ENCODE data around the gene GANC.

Gene GANC

DNA sequence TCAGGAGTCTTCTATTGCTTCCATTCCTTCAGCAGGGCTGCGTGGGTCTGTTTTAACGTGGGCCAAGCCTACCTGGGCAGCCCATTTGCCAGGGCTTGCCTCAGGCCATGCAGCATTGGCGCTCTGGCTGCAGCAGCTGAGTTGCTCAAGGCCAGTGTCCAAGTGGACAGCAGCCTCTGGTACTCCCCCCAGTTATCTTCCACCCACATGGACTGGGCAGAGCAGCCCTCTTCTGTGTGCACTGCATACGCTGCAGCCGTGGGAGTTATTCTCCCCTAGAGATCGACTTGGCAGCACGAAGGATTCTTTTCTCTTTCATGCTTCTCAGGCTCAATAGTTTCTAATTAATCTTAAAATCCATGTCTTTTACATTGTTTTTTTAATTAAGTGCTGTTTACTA is 79.4 kb downstream of the GANC start:
- DNase-seq = no peak

DNA sequence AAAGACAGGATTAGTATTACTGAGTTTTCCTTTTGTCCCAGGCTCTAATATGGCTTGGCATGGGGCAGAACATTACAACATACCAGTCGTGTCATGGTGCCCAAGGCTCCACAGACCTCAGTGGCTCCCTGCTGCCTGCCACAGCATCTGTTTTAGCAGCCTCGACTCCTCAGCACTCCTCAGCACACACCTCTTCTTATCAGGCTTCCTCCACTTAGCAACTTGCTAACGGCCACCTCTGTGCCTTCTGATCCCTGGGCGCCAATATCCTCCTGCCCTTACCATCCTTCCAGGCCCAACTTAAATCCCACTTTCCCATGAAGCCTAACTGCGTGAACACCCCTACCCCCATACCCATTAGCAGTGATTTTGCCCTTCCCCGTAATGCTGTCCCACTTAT is 80.1 kb downstream of the GANC start:
- no peak for DNase-seq

DNA sequence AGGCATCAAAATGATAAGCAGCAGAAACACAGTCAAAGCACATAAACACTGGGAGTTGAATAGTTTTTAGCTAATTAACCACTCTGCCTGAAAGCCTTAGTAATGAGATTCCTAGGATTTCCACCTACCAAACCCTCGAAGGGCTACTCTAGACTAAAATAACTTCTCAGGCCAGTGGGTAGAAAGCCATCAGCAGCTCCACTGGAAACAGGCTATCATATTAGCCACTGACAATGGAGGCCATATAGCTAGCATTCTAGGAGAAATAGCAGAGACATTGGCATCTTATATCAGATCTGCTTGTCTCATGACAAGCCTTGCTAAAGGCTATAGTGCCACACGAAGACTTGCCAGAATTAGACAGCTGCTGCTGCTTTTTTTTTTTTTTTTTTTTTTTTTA is 81.8 kb downstream of the GANC start:
- DNase-seq = no peak

DNA sequence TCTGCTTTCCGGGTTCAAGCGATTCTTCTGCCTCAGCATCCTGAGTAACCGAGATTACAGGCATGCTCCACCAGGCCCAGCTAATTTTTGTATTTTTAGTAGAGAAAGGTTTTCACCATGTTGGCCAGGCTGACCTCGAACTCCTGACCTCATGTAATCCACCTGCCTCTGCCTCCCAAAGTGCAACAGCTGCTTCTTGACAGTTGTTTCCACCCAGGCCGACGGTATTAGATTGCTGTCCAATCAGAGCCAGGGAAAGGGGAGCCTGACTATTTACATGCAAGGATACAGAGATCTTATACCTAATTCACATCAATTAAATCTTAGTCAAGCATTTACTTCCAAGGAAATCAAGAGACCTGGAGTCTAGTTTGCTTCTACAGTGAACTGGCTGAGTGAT is 82.3 kb downstream of the GANC start:
- DNase-seq = no peak

DNA sequence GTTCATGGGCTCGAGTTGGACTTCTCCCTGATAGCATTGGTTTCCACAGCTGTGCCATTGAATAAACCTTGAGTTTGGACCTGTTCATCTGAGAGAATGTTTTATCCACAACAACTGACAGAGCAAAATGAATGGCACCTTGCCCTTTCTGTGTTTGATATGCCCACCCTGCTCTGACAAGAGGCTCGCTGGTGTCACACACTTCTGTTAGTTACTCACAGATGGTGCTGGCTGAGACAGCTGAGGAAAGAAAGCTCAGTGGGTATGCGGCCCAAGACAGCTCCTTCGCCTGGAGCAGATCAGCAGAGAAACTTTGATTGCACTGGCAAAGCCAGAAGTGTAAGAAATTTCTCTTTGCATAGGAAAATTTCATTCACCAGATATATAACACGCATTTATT is 83.8 kb downstream of the GANC start:
- DNase-seq = no peak

DNA sequence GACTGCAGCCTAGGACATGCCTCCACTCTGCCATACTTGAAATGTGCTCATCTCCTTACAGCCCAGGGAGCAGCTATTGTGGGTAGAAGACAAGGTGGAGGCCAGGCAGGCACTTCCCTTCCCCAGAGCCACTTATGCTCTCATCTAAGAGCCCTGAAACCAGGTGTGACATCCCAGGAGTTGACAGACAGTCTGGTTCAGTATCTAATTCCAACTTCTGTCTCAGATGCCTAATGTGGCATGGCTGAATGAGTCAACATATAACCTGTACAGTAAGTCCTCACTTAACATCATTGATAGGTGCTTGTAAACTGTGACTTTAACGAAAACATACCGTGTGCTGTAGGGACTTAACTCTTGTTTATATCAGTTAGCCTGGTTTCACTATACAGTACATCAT is 85.1 kb downstream of the GANC start:
- no peak for DNase-seq

DNA sequence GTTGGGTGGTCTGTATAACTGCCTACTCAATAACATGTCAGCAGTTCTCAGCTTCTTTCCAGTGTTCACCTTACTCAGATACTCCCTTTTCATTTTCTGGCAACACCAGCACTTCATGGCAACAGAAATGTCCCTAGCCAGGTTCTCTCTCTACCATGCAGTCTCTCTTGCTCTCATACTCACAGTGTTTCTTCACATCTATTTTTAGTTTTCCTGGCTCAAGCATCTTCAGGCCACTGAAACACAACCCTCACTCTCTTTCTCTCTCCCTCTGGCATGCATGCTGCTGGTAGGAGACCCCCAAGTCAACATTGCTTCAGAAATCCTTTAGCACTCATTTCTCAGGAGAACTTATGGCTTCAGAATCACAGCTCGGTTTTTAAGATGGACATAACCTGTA is 86.2 kb downstream of the GANC start, which contains the start of gene CAPN3:
CAPN3 (plus strand) TSS at position 253 of the 400 bp plus-strand sequence. CDS start 305 bp downstream, outside the sequence.
- DNase-seq = no peak

DNA sequence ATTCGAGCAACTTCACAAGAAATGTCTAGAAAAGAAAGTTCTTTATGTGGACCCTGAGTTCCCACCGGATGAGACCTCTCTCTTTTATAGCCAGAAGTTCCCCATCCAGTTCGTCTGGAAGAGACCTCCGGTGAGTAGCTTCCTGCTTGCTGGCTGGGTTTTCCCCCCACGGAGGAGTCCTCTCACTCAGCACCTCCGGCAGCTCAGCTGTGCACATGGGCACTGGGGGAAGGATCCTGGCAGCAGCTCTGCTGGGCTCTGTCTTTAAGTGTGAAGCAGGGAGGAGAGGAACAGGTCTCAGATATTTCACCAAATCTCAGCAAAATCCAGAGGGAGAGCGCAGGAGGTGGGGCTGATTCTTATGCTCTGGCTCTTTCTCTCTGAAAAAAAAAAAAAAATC is 87.0 kb downstream of the GANC start:
- DNase-seq = no peak

DNA sequence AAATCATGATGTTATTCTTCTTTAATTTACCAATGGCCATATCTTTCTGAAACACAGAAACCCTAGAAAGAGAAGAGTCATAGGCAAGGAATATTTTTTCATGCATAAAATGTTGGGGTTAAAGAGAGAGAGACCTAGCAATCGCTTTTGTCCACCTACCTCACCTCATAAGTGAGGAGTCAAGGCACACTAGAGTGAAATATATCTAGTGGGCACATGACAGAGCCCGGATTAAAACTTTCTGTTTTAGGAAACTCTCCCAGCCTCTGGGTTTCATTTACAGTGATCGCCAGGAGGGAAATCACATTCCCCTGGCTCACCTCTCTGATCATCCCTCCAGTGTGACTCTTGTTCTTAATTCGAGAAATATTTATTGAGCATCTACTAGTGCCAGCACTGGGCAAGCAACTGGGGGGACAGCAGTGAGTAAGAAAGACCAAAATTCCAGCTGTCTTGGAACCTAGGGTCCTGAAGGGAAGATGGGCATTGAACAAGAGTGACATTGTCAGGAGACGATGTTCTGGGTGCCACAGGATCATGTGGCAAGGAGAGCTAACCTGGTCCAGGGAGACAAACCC is 87.6 kb downstream of the GANC start:
- DNase-seq = no peak

DNA sequence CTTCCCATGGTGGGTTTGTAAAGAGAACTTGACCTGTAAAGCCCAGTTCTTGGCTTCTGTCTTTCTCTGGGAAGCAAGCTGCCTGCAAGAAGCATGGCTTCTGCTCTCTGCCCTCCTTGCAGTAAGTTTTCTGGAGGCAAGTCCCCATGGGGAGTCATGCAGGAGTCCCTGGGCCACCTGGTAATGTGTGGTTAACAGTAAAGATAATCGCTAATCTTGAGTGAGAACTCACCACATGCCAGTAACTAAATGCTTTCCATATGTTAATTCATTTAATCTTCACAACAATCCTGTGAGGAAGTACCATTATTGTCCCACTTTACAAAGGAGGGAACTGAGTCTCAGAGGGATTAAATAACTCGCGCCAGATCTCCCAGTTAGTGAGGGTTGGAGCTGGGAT is 90.5 kb downstream of the GANC start:
- no peak for DNase-seq

DNA sequence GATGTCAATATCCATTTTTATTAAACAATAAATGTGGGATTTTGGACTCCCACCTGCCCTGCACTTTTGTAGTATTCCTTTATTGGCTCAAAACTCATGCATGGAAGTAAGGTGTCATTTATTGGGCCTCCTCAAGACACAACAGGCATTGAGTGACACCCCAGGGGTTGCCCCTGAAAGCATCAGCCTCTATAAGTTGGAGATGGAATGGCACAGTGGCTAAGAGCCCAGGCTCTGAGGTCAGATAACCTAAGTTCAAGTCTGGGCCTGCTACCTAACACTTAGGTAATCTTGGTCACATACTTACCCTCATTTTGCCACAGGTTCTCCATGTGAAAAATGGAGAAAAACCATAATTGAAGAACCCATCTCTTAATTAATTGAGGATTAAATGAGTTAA is 90.9 kb downstream of the GANC start:
- no peak for DNase-seq

DNA sequence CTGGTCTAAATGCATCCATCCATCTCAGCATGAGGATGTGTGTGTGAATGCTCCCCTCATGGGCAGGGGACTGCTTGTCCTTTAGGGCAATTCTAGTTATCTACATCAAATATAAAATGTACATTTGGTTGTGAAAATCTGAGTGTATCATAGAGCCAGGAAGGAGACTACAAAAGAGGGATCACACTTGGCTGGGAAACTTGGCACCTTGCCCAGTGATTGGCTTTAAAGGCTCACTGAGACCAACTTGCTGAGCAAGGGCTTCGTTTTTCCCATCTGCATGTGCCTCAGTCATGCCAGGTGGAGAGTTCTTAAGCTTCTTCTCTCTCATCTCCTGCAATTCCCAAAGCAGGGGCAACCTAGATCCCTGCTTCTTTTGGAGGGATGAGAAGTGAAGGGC is 91.5 kb downstream of the GANC start:
- DNase-seq = no peak

DNA sequence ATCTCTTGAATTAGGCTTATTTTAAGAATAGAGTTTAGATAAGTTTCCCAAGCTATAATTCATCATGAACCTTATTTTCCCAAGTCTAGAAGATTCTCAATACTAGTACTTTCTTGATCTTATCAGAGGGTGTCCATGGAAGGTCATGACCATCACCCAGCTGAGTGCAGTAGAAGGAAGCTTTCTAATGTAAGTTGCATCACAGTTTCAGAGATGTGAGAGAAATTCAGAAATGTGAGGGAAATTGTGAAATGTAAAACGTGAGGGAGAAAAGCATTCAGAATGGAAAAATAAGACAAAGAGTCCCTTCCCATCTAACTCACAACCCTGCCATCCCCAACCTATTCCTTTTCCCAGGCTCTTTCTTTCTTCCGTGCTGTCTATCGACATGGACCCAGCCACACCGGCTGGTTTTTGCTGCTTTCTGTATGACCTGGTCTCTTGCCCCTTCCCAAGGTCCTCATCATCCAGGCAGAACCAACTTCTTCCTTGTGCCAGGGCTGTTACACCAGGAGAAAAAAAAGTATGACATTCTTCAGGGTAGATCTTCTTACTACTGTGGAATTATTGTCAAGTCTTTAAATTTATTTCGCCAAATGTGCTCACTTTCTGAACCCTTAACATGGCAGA is 93.0 kb downstream of the GANC start:
- DNase-seq = no peak

DNA sequence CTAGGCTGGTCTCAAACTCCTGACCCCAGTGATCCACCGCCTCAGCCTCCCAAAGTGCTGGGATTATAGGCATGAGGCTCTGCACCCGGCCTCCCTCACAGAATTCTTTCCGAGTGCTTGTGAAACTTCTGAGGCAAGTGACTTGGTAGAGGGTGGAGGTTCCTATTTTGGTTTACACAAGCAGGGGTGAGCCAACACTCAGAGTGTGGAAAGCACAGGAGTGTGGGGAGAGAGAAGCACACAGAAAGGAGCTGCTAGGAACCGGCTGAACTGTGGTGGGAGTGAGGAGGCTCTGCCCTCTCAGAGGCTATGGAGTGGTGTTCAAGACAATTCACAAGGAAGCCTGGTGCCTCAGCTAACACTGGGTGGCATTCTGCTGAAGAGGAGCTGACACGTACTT is 94.0 kb downstream of the GANC start:
- no peak for DNase-seq

DNA sequence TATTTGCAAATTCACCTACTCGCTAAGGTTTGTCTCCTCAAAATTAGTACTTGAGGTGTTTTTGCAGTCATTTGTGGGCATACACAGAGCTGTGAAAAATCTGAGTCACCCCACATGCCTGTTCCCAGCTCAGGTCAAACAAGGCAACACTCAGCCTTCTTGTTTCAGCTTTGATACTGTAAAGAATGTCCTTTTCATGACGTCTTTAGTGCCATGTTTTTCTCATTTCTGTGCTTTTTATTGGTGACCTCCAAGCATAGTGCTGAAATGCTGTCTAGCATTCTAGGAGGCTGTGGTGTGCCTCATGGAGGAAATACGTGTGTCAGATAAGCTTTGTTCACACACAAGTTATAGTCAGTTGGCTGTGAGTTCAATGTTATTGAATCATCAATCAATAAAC is 95.1 kb downstream of the GANC start:
- no peak for DNase-seq

DNA sequence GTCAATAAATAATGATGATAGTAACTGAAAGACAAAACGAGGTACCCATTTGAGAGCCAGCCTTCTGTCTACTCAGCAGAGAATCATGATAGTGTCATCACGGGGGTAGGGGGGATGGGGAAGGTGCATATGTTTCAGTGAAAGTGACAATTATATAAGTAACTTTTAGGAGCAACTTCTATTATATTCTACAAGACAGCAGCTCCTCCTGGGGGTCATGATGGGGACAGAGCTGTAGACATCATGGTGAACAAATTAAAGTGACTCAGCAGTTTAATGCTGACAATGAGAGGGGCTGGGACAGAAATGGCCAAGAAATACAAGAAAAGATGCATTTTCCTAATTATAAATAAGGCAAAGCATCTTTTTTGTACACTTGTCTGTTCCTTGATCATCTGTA is 98.1 kb downstream of the GANC start:
- no peak for DNase-seq

DNA sequence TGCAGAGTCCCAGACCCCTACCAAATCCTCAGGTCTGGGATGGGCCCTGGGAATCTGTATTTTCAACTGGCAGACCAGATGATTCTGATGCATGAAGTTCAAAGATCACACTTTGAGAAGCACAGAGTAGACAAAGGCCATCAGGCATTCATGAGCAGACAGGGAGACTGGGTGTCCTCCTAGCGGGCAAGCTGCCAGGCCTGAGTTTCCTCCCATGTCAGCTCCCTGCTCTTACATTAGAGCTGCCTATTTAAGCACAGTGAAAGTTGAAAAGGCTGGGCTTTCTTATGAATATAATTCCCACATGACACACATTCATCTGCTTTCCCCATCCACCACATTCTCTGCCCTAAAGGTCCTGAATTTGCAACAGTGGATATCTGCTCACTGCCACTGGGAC is 100.3 kb downstream of the GANC start:
- DNase-seq = no peak

DNA sequence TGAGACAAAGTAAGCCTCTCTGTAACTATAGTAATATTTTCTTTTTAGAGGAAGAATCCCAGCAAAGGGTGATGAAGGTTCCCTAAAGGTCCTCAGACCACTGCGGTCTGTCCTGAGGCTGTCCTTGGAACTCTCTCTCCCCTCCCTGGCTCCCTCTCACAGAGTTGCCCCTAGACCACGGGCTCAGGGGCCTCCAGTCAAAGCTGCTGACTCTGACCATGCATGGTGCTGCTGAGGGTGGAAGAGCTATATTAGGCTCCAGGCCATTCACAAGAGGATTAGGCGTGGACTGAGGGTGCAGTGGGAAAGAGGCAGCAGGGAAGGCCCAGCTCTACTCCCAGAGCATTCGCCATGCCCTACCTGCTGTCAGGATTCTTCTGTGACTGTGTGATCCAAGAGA is 100.9 kb downstream of the GANC start:
- DNase-seq = no peak

DNA sequence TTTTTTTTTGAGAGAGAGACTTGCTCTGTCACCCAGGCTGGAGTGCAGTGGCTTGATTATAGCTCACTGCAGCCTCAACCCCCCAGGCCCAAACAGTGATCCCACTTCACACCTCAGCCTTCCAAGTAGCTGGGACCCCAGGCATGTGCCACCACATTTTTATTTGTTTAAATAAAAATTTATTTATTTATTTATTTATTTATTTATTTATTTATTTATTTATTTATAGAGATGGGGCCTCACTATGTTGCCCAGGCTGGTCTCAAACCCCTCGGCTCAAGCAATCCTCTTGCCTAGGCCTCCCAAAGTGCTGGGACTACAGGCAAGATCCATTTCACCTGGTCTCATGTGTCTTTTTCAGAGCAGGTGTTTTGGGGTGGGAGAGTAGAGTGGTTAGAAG is 101.8 kb downstream of the GANC start:
- DNase-seq = no peak

DNA sequence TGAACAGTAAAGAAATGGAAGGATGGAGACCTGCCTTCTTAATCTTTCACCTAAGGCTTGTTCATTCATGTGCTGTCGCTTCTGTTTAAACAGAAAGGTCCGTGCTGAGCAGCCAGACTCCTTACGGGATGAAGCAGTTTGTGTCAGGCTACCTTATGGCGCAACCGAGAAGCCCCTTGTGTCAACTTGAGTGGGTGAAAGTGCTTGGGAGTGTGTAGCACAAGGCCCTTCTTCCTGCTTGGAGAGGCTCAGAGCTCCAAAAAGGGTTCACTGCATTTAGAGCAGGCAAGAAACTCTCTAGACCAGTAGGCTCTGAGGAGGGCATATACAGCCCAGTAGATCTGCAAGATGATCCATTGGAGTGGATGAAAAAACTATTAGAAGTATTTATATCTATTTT is 102.3 kb downstream of the GANC start:
- DNase-seq = no peak

DNA sequence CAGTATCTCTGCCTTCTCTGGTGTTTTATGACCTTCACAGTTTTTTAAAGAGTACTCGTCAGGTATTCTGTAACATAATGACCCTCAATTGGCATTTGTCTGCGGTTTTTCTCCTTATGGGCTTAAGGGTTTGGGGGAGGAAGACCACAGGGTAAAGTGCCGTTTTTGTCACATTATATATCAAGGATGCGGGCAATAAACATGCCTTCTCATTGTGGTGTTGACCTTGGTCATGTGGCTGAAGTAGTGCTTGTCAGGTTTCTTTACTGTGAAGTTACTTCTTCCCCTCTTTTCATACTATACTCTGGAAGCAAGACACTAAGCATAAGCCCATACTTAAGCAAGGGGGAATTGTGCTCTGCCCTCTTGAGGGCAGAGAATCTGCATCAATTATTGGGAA is 102.9 kb downstream of the GANC start:
- no peak for DNase-seq

DNA sequence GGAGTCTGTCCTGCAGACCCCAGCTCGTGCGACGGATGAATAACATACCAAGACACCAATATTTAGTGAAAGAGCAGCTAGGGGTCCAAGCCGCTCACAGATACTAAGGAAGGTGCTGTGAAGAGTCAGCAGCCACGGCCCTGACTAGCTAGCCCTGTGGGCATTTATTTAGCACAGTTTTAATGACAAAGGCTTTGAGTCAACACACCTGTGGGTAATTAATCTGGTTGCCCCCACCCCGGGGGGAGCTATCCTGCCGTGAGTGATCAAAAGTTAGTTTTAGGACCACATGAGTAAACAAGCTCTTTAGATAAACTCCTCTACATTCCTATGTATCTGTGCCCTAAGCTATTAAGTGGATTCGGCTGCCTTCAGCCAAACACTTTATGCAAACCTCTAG is 105.0 kb downstream of the GANC start:
- no peak for DNase-seq

DNA sequence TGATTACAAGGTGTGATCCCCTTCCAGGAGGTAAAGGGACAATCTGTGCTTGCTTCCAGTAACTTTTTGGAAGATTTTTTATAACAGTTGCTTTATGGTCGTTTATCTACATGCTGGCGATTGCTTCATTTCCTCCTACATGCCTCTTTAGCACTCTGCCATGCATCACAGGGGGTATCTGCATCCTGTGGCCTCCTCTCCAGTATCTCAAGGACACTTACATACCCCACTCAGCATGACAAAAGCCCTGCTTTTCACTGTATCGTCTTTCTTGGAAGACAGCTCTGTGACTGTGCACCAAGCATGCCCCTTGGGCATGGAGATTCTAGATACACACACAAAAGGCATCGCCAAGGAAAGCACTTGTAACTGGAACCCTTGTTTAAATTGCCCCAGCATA is 111.6 kb downstream of the GANC start:
- DNase-seq = no peak

DNA sequence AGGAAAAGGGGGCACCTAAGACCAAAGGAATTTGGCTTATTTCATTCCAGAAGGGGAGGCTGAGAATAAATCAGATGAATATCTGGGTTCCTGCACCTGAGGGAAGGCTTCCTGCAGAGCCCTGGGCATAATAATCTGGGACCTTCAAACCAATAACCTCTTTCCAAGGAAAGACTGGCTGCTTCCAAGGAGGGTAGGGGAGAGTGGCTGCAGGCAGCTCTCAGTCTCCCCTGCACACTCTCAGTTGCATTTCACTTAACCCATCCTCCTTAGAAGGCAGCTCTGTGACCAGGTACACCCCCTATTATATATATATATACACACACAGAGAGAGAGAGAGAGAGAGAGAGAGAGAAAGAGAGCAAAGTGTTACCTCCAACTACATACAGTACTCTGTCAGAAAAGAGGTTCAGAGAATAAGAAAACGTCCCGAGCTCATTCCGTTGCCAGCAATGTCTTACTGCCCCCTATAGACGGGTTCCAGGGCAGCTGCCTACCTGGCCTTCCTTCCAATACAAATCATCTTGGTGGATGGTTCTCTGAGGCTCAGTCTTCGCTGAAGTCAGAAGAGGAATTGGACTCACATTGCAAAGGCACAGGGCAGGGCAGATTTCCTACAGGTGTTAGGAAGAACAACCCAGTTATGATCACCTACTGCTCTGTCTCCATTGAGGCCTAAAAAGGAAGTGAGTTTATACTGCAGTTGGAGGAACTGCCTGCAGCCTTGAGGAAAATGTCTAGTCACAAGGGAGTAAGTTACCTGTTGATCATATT is 112.4 kb downstream of the GANC start:
- DNase-seq = peak; percentile 62

All from NCI-H526 treated with DMSO at 0.1 percent for 48 hours (cell line).